Measurements from ENCODE around the gene SRPK2.
A peak's percentile ranks its signal among the peaks of the same experiment; 100 is the strongest.
"Not testable (repeated sequence)": the region's sequence is repeated elsewhere in the genome, so short reads cannot be mapped to it uniquely, and the experiment has no call there.

Gene SRPK2

DNA sequence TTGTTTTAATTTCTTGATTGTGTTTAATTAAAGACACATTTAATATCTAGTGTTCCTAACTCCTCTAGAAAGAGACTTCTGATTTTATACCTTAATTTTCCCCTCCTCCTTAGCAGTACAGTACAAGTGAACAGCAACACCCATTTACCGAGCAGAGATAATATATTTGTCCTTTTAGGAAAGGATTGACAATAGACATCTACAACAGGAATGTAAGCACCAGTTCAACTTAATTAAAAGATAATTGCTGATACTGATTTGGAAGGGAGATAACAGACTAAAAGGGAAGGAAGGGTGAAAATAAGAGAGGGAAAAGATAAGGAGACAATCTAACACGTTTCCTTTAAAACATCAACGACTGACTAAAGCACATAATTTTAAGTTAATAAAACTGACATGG is 119.3 kb downstream of the SRPK2 start:
- peak overlapping the region; percentile 38 for H3K4me3 ChIP-seq (ENCODE audit: control insufficient read depth, low read depth, low read length)
- DNase-seq (ENCODE audit: low read depth) = no peak
- TF ChIP-seq, protein P1, sequence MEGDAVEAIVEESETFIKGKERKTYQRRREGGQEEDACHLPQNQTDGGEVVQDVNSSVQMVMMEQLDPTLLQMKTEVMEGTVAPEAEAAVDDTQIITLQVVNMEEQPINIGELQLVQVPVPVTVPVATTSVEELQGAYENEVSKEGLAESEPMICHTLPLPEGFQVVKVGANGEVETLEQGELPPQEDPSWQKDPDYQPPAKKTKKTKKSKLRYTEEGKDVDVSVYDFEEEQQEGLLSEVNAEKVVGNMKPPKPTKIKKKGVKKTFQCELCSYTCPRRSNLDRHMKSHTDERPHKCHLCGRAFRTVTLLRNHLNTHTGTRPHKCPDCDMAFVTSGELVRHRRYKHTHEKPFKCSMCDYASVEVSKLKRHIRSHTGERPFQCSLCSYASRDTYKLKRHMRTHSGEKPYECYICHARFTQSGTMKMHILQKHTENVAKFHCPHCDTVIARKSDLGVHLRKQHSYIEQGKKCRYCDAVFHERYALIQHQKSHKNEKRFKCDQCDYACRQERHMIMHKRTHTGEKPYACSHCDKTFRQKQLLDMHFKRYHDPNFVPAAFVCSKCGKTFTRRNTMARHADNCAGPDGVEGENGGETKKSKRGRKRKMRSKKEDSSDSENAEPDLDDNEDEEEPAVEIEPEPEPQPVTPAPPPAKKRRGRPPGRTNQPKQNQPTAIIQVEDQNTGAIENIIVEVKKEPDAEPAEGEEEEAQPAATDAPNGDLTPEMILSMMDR (conservative IDR thresholded peaks at IDR 0.05; ENCODE audit: control insufficient read depth, insufficient read depth, low read depth, low read length) = no peak

- H3K4me3 ChIP-seq (ENCODE audit: control insufficient read depth, low read depth, low read length) = peak overlapping the region; percentile 38
- peak; percentile 72 for DNase-seq (ENCODE audit: low read depth)
- TF ChIP-seq, protein P1 (conservative IDR thresholded peaks at IDR 0.05; ENCODE audit: control insufficient read depth, insufficient read depth, low read depth, low read length) = no peak
Measured at GRCh38 chr7:105268511-105269392, 120.0 kb downstream of the SRPK2 start.

DNA sequence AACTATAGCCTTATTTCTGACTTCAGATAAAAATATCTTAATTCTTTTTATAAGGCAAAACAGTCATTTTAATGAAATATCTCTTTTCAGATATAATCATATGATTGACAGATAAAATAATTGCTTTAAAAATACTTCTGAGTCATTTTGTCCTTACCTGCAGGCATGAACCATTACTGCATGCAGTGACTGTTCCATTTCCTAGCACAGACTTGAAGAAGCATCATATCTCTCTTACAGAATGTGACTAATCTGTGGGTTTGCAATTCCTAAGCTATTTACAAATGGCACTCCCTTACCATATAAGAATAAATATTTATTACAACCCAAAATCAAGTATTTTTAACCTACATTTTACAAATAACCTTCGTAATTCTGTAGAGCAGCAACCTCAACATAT is 120.7 kb downstream of the SRPK2 start:
- H3K4me3 ChIP-seq (ENCODE audit: control insufficient read depth, low read depth, low read length) = peak overlapping the region; percentile 38
- peak; percentile 85 for DNase-seq (ENCODE audit: low read depth)
- TF ChIP-seq, protein P1 (conservative IDR thresholded peaks at IDR 0.05; ENCODE audit: control insufficient read depth, insufficient read depth, low read depth, low read length) = no peak

- TF ChIP-seq, protein P1 (conservative IDR thresholded peaks at IDR 0.05; ENCODE audit: control insufficient read depth, insufficient read depth, low read depth, low read length) = no peak
- H3K4me3 ChIP-seq (ENCODE audit: control insufficient read depth, low read depth, low read length) = no peak overlapping the region
- no peak for DNase-seq (ENCODE audit: low read depth)
Measured at GRCh38 chr7:105267244-105267643, 121.5 kb downstream of the SRPK2 start.

DNA sequence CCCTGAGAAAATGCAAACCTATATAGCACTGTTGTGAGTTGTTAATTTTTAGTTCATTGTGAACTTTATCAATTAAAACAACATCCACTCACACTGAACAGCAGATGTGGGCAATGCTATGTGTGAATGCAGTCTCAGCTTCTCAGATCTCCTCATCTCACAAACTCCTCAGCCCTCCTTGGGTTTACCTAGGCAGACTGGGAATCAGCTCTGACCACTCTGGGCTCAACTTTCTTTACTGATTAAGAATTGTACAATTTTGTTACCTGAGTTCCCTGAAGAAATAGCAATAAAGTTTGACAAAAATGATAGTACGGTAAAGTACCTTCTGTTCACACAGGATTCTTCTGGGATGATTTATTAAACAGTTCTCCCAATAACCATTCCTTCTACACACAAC is 124.0 kb downstream of the SRPK2 start:
- DNase-seq (ENCODE audit: low read depth) = no peak
- TF ChIP-seq, protein P1 (conservative IDR thresholded peaks at IDR 0.05; ENCODE audit: control insufficient read depth, insufficient read depth, low read depth, low read length) = no peak
- no peak overlapping the region for H3K4me3 ChIP-seq (ENCODE audit: control insufficient read depth, low read depth, low read length)

DNA sequence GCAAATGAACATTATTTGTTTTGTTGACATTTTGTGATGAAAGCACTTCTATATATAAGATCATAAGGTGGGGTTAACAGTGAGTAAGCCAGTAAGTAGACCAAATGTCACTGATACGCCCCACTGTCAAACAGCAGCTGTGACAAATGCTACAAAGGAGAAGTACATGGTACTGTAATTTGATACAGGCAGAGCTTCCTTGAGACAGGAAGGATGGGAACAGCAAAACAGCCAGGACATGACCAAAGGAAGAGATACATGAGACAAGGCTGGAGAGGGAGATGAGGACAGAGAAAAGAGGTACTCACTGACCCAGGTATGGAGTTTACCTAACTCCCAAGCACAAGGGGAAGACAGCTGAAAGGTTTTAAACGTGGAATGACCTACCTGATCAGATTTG is 127.0 kb downstream of the SRPK2 start:
- H3K4me3 ChIP-seq (ENCODE audit: control insufficient read depth, low read depth, low read length) = no peak overlapping the region
- peak; percentile 56 for DNase-seq (ENCODE audit: low read depth)
- TF ChIP-seq, protein P1 (conservative IDR thresholded peaks at IDR 0.05; ENCODE audit: control insufficient read depth, insufficient read depth, low read depth, low read length) = no peak

- H3K4me3 ChIP-seq (ENCODE audit: control insufficient read depth, low read depth, low read length); DNase-seq (ENCODE audit: low read depth): not testable (repeated sequence)
Measured at GRCh38 chr7:105260201-105260871, 128.4 kb downstream of the SRPK2 start.

DNA sequence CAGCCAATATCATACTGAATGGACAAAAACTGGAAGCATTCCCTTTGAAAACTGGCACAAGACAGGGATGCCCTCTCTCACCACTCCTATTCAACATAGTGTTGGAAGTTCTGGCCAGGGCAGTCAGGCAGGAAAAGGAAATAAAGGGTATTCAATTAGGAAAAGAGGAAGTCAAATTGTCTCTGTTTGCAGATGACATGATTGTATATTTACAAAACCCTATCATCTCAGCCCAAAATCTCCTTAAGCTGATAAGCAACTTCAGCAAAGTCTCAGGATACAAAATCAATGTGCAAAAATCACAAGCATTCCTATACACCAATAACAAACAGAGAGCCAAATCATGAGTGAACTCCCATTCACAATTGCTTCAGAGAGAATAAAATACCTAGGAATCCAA is 129.8 kb downstream of the SRPK2 start:
- DNase-seq (ENCODE audit: low read depth); H3K4me3 ChIP-seq (ENCODE audit: control insufficient read depth, low read depth, low read length): not testable (repeated sequence)
